SH-SY5Y (cell line): ENCODE results near the gene RABGAP1L.
A peak's percentile ranks its signal among the peaks of the same experiment; 100 is the strongest.

Source experiments
- GATA2 ChIP-seq: IDR thresholded peaks from 2 replicates; pipeline ENCODE4 v1.6.1; 2011; ENCODE audit warnings: mild to moderate bottlenecking, low read depth, low read length
- GATA3 ChIP-seq: IDR thresholded peaks from 2 replicates; pipeline ENCODE4 v1.6.1; 2011; ENCODE audit warnings: low read depth, mild to moderate bottlenecking, low read length, moderate library complexity

Gene RABGAP1L

DNA sequence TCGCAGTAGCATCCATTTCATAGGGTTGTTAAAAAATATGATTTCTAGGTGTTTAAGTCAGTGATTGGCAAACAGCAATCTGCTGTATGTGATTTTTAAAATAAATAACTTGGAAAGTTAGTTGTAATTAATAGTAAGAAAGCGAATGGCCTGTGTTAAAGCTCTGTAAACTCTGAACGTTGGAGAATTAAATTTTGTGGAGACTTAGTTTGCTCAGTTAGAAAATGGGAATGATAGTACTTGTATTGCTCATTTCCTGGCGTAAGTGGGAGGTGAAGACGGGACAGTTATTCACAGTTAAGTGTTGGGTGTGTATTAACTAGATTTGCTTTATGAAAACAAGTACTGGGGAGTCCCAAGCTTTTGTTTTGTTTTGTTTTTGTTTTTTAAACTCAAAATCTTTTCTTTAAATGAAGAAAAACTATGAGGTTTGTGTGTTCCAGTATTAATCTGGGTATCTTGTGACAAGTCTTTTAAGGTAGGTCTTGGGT is 841.4 kb downstream of the RABGAP1L start:
- TF ChIP-seq GATA3 (no peak), GATA2 (no peak)

DNA sequence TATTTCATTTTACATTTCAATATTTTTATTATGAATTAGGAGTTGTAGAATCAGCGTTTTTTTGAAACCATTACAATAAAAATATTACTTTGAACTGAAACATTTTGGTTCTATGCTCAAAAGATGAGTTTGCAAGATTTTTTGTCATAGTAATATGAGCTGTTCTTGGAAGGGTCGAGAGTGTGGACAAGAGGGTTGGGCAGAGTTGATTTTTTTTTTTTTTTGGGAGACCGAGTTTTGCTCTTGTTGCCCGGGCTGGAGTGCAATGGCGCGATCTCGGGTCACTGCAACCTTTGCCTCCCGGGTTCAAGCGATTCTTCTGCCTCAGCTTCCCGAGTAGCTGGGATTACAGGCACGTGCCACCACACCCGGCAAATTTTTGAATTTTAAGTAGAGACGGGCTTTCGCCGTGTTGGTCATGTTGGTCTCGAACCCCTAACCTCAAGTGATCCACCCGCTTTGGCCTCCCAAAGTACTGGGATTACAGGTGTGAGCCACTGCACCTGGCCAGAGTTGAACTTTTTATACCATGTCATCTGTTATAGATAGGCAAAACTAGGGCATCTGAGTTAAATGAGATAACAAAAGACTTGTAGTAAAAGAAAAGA is 843.7 kb downstream of the RABGAP1L start:
- no peak for TF ChIP-seq GATA2
- no peak for TF ChIP-seq GATA3

DNA sequence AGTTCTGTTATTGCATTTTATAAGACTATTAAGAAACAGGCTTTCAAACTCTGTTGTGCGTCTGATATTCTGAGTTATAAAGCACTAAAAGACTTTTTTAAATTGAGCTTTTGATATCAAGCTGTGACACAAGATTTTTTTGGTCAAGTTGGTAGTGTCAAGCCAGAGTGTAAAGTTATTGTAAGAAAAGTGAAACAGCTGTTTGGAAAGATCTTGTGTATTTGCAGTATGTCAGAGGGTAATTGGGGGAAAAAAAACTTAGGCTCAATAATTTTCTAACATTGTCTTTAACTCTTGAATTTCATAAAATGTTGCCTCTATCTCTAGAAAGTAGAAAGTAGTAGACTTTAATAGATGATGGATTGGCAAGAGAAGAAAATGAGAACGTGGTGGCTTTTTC is 844.2 kb downstream of the RABGAP1L start:
- TF ChIP-seq GATA3 (no peak), GATA2 (no peak)

DNA sequence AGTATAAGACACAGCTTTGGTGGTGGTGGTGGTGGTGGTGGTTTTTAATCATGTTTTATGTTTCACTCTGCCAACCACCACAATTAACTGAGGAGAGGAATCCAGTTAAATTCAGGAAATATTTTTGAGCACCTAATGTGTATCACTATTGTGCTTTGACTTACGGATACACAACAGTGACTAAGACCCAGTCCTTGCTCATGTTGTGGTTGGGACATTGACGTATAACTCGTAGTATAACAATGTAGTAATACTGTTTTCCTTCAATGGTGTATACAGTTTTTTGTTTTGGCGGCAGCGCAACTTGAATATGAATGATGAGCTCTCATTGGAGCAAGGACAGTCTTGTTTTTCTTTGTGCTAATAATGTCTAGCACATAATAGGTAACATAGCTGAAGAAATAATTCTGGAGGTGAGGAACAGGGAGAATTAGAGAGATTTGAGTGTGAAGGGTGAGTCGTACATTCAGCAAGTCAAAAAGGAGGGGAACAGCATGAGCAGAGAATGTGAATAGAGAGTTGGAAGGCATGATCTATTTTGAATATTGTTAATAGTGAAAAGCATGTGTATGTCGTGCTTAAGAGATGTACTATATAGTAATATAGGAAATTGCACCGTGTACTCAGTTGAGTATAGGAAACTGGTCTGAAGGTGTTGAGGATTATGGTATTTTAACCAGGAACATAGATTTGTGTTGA is 845.9 kb downstream of the RABGAP1L start:
- TF ChIP-seq GATA2 (no peak), GATA3 (no peak)

DNA sequence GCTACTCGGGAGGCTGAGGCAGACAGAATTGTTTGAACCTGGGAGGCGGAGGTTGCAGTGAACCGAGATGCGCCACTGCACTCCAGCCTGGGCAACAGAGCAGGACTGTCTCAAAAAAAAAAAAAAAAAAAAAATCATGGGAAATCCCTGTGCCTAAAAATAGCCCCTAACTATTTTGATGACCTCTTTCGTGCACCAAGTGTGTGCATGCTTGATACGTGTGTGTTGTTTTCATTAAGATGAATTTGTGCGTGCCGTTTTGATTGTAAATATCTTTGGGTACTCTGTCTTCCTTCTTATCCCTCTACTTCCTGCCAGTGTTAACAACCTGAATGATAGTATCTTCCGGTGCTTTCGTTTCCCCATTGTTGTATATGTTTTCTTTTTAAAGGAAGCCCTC is 850.2 kb downstream of the RABGAP1L start:
- no peak for TF ChIP-seq GATA3
- no peak for TF ChIP-seq GATA2

DNA sequence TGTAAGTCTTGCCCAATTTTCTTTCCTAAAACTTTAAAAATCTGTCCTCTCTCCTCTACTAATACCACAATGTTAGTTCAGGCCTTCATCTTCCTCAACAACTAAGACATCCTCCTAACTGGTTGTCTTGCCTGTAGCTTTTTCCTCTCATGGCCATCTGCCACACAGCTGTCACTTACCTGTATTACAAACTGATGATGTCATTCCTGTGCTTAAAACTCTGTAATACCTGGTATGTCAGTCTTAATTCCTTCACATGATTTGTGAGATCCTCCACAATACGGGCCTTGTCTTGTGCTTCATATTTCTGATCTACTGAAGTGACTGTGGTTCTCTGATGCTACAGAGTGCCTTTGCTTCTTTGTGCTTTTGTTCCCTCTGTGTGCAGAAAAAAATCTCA is 854.1 kb downstream of the RABGAP1L start:
- no peak for TF ChIP-seq GATA2
- no peak for TF ChIP-seq GATA3

DNA sequence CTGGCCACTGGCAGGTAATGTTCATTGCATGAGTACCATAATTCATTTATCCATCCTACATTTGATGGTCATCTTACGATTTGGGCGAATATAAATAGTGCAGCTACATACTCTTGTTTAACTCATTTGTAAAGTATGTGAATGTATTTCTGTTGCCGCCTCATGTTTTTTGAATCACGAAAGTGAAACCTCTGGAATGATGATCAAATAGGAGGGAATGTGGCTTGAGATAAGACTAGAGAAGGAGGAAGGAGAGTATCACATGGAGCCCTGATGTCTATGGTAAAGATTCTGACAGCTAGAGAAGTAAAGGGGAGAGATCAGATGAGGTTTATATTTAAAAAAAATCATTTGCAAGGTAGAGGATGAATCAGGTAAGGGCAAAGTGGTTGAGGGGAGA is 855.9 kb downstream of the RABGAP1L start:
- TF ChIP-seq GATA3 (no peak), GATA2 (no peak)

DNA sequence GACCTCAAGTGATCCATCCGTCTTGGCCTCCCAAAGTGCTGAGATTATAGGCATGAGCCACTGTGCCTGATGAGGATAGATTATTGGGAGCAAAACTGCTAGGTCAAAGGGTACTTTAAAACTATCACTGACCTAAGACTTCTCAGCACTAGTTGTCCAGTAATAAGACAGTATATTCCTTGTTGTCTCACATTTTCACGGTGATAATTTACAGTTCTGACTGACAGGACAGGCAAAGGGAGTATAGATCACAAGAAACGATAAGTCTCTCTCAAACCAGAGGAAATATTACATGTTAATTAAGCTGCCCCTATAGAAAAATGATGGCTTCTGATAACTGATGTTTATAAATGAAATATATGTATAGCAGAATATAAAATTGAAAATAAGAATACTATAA is 860.2 kb downstream of the RABGAP1L start:
- no peak for TF ChIP-seq GATA2

DNA sequence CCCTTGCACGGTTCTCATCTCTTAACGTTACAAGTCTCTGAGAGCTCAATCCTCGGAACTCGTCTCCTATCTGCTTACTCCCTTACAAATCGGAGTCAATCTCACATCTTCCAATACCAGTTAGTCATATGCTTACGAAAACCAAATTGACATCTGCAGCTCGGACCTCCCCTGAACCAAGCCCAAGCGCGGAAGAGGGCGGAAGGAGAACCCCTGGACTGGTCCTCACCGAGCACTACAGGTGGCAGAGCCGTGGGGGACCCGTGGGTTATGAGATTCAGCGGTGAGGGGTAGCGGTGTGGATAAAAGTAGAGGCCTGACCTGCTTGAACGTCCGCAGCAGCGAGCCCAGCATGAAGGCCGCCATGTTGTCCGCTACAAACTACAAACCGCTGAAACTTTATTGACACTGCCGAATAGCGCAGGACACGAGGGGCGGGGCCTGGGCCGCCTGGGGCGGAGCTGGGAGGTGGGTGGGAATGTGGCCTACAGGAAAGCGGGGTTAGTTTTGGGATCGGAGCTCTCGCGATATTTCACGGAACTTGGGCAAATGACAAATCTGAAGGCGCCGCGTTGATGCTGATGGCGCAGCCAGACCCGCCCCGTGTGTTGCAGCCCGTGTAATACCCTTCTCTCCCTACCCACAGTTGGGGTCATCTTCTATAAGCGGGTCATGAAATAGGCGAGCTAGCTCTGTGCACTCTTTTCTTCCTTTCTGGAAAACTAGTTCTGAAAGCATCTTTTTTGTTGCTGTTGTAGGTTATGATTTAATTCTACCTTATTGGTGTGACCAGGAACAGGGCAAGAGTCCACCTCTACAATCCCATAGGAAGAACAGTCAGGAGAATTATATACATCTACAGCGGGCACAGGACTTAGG is 864.0 kb downstream of the RABGAP1L start, which contains the start of gene MRPS14:
MRPS14 (minus strand) TSS at position 383 of the 879 bp plus-strand sequence; CDS start at position 366, 17 bp downstream.
- peak; percentile 42; the same call in 1 of the 2 replicates for TF ChIP-seq GATA2
- no peak for TF ChIP-seq GATA3

DNA sequence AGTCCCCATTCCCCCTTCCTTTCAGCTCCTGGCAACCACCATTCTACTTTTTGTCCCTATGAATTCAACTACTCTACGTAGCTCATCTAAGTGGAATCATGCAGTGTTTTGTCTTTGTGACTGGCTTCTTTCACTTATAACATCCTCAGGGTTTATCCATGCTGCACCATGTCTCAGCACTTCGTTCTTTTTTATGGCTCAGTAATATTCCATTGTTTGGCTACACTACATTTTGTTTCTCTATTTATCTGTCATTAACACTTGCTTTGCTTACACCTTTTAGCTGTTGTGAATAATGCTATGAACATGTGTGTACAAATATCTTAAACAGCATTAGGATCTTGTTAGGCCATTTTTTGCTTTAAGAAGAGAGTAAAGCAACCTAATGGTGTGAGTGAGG is 865.5 kb downstream of the RABGAP1L start:
- no peak for TF ChIP-seq GATA2
- no peak for TF ChIP-seq GATA3

DNA sequence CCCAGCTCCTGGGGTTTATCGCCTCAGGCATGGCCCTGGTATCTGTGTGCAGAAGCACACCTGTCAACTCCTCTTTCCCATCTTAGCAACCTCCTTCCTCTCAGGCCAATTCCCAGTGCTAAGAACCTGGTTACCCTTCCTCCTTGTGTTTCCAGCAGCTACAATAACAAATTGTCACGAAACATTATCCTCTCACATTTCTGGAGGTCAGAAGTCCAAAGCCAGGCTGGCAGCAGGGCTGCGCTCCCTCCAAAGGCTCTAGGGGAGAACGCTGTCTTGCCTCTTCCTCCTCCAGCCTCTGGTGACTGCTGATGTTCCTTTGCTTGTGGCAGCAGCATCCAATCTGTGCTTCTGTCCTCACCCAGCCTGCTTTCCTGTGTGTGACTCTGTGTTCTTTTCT is 874.6 kb downstream of the RABGAP1L start:
- TF ChIP-seq GATA3 (no peak), GATA2 (no peak)

DNA sequence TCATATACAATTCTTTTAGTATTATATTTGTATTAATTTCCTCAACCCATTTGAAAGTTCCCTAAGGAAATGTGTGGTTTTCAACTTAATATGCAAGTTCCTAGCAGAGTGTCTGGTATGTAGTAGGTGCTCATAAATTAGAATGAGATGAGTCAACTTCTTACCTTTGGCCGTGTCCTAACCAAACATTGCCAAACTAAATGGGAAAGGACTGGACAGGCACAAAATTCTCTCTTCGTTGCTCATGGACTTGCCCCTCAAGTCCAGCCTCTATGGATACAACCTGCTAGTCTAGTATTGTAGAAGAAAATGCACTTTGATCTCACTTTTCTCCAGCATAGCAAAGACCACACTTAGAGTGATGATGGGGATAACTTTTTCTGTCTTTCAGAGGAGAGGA is 875.5 kb downstream of the RABGAP1L start:
- no peak for TF ChIP-seq GATA3
- TF ChIP-seq GATA2 = no peak

DNA sequence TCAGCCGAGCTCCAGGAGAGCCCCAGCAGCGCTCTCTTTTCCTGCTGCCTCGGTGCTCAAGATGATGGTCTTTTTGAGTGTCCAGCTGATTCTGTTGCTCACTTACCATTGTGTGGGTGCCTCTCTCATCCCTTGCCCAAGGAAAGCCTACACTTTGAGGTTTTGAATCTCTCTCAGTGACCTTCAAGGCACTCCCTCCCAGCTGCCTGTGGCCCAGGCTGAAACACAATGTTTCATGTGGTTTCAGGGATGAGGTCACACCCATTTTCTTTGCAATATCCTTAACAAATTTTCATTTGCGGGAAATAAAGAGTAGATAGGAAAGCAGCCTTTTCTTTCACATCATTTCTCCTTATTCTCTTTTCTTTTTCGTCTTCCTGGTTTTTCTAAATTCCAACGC is 876.5 kb downstream of the RABGAP1L start:
- no peak for TF ChIP-seq GATA3
- TF ChIP-seq GATA2 = no peak

DNA sequence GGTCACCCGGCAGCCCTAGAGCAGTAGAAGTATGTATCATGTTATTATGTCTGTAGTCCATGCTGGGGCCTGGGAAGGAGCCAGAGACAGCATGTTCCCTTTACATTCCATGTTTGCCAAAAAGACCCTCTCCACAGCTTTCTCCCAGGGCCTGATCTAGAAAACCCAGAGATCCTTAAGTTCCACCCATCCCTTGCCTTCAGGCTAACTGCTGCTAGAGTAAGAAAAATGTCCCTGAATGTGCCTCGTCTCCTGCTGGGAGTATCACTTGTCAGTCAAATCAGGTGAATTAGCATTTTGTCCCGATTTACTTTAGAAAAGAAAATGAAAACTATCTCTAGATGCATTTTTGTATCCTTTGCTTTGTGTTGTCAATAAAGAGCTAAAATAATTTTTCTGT is 877.2 kb downstream of the RABGAP1L start:
- TF ChIP-seq GATA2 (no peak), GATA3 (no peak)

DNA sequence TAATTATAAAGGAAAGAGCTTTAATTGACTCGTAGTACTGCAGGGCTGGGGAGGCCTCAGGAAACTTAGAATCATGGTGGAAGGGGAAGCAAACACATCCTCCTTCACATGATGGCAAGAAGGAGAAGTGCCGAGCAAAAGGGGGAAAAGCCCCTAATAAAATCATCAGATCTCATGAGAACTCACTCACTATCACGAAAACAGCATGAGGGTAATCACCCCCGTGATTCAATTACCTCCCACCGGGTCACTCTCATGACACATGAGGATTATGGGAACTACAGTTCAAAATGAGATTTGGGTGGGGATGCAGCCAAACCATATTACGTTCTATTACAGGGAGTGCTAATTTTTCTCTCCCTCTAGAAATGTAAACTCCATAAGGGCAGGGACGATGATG is 878.1 kb downstream of the RABGAP1L start:
- TF ChIP-seq GATA2 (no peak), GATA3 (no peak)
